Neural cell (in vitro differentiated cells): ENCODE data around the gene RAP1GAP2. TPM values are rescaled to one million over a fixed set of nuclear protein-coding genes. Genes with fewer than 3 reads are reported as not detected.

Source experiments
- H2AFZ ChIP-seq: fragments of 200-600, 300-800 bp; sonication (generic), shearing (Covaris generic); 2 replicates; pipeline ENCODE4 v1.6.0; 2014; ENCODE audit warnings: low read depth, mild to moderate bottlenecking, antibody characterized with exemption, low read length, moderate library complexity
- H3F3A ChIP-seq: fragments of 200-600 bp; shearing (Covaris generic); 2 replicates; pipeline ENCODE4 v1.6.1; 2016; ENCODE audit warnings: mild to moderate bottlenecking, moderate library complexity, mixed read lengths, antibody characterized with exemption, low read length; ENCODE audit not compliant: insufficient read depth, poor library complexity, severe bottlenecking
- H3K27ac ChIP-seq: fragments of 200-600, 300-800 bp; sonication (generic), shearing (Covaris generic); 2 replicates; pipeline ENCODE4 v1.5.1; 2014; ENCODE audit warnings: mild to moderate bottlenecking, low read length, moderate library complexity
- H3K27me3 ChIP-seq: fragments of 300-800, 200-600 bp; sonication (generic), shearing (Covaris generic); 2 replicates; pipeline ENCODE4 v1.6.0; 2014; ENCODE audit warnings: mild to moderate bottlenecking, low read depth, low read length, moderate library complexity; ENCODE audit not compliant: insufficient read depth
- H3K36me3 ChIP-seq: fragments of 300-800, 200-600 bp; sonication (generic), shearing (Covaris generic); 2 replicates; pipeline ENCODE4 v1.5.1; 2014; ENCODE audit warnings: mild to moderate bottlenecking, antibody characterized with exemption, low read length, moderate library complexity; ENCODE audit not compliant: insufficient read depth
- H3K4me2 ChIP-seq: fragments of 300-800, 200-600 bp; sonication (generic), shearing (Covaris generic); 2 replicates; pipeline ENCODE4 v1.6.0; 2014; ENCODE audit warnings: mild to moderate bottlenecking, low read length
- H3K4me3 ChIP-seq: fragments of 300-800, 200-600 bp; sonication (generic), shearing (Covaris generic); 2 replicates; pipeline ENCODE4 v1.5.1; 2014; ENCODE audit warnings: mild to moderate bottlenecking, low read length, moderate library complexity
- H3K79me2 ChIP-seq: fragments of 200-600 bp; shearing (Covaris generic); replicated peaks from 2 replicates; pipeline ENCODE4 v1.6.0; 2014; ENCODE audit warnings: mild to moderate bottlenecking, low read length, moderate library complexity; ENCODE audit not compliant: insufficient read depth
- H3K9ac ChIP-seq: fragments of 300-800, 200-600 bp; sonication (generic), shearing (Covaris generic); 2 replicates; pipeline ENCODE4 v1.6.1; 2016; ENCODE audit warnings: mild to moderate bottlenecking, low read length, mixed read lengths
- H3K9me2 ChIP-seq: fragments of 200-600 bp; shearing (Covaris generic); 2 replicates; pipeline ENCODE4 v1.6.1; 2016; ENCODE audit warnings: mild to moderate bottlenecking, low read length, mixed read lengths; ENCODE audit not compliant: insufficient read depth
- H3K9me3 ChIP-seq: fragments of 200-600, 300-800 bp; sonication (generic), shearing (Covaris generic); 2 replicates; pipeline ENCODE4 v1.6.1; 2016; ENCODE audit warnings: mild to moderate bottlenecking, mixed run types, low read length, moderate library complexity, mixed read lengths
- H4K20me1 ChIP-seq: fragments of 200-600 bp; shearing (Covaris generic); 2 replicates; pipeline ENCODE4 v1.6.1; 2016; ENCODE audit warnings: mild to moderate bottlenecking, mixed run types; ENCODE audit not compliant: insufficient read depth
- CTCF ChIP-seq: fragments of 450-650 bp; IDR thresholded peaks from 2 replicates; pipeline ENCODE4 v1.5.1; 2014; ENCODE audit warnings: antibody characterized with exemption, mild to moderate bottlenecking, moderate library complexity; ENCODE audit not compliant: poor library complexity, severe bottlenecking
- EP300 ChIP-seq: fragments of 450-650 bp; conservative IDR thresholded peaks from 2 replicates; pipeline ENCODE4 v1.6.1; 2014; ENCODE audit warnings: antibody characterized with exemption, mild to moderate bottlenecking, moderate library complexity; ENCODE audit not compliant: poor library complexity, severe bottlenecking
- EZH2 ChIP-seq: fragments of 200-600, 300-800 bp; shearing (Covaris generic), sonication (generic); IDR thresholded peaks from 2 replicates; pipeline ENCODE4 v1.6.1; 2014; ENCODE audit warnings: antibody characterized with exemption, low read length, borderline replicate concordance, mild to moderate bottlenecking; ENCODE audit not compliant: insufficient read depth, poor library complexity, severe bottlenecking
- MXI1 ChIP-seq: fragments of 450-650 bp; conservative IDR thresholded peaks from 2 replicates; pipeline ENCODE4 v1.6.1; 2014; ENCODE audit warnings: antibody characterized with exemption, mild to moderate bottlenecking; ENCODE audit not compliant: poor library complexity, severe bottlenecking
- POLR2AphosphoS5 ChIP-seq: IDR thresholded peaks from 2 replicates; pipeline ENCODE4 v1.6.1; 2012
- RAD21 ChIP-seq: fragments of 450-650 bp; conservative IDR thresholded peaks from 2 replicates; pipeline ENCODE4 v1.6.1; 2014; ENCODE audit warnings: antibody characterized with exemption, mild to moderate bottlenecking, moderate library complexity
- REST ChIP-seq: IDR thresholded peaks from 2 replicates; pipeline ENCODE4 v1.6.1; 2012; ENCODE audit warnings: borderline replicate concordance
- SMC3 ChIP-seq: fragments of 450-650 bp; conservative IDR thresholded peaks from 2 replicates; pipeline ENCODE4 v1.6.1; 2014; ENCODE audit warnings: antibody characterized with exemption, mild to moderate bottlenecking, moderate library complexity; ENCODE audit not compliant: poor library complexity
- TAF1 ChIP-seq: IDR thresholded peaks from 2 replicates; pipeline ENCODE4 v1.6.1; 2012; ENCODE audit warnings: low read depth
- polyA plus RNA-seq: library from polyadenylated mRNA; depleted of rRNA; stranded (reverse); fragments of >200 nt; gene quantifications from 2 replicates; pipeline ENCODE4 v1.2.3, GENCODE V29; 2014

RAP1GAP2 gene
- polyA plus RNA-seq, 1 donor from 2014 or later: 14.8 TPM

DNA sequence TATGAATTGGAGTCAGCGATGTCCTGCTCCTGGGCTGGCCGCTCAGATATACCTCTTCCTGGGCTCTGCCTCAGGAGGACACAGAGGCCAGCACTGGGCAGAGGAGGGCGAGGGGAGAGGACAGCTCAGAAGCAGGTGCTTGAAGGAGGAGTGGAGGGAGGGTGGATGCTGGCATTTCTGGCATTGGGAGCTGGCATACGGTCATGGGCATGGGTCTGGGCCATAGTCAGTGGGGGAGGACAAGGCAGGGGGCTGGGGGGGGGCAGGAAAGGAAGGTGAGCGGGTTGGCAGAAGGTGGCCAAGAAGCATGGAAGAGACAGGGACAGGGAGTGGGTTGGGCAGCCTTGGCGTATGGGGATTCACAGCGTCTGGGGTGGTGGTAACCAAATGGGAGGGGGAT, 16.7 kb upstream of the RAP1GAP2 start:
- H4K20me1 ChIP-seq: no peaks in the 10 kb centered on the region
- H3K36me3 ChIP-seq: no peaks in the 10 kb centered on the region
- no peak overlapping the region for H3K27ac ChIP-seq
- H3F3A ChIP-seq: no peaks in the 10 kb centered on the region
- H3K4me3 ChIP-seq: no peak overlapping the region
- H3K4me2 ChIP-seq: no peak overlapping the region
- H3K9ac ChIP-seq: no peak overlapping the region
- H3K9me2 ChIP-seq: no peaks in the 10 kb centered on the region
- no peaks in the 10 kb centered on the region for H3K79me2 ChIP-seq
- H3K9me3 ChIP-seq: no peaks in the 10 kb centered on the region
- no peak overlapping the region for H2AFZ ChIP-seq
- no peak for TF ChIP-seq CTCF
- no peak for TF ChIP-seq MXI1
- TF ChIP-seq EZH2: no peak
- no peak for TF ChIP-seq SMC3
- no peak for TF ChIP-seq POLR2AphosphoS5
- no peak for TF ChIP-seq EP300
- no peak for TF ChIP-seq RAD21
- TF ChIP-seq REST: no peak
- no peak for TF ChIP-seq TAF1
- no peaks in the 10 kb centered on the region for H3K27me3 ChIP-seq

DNA sequence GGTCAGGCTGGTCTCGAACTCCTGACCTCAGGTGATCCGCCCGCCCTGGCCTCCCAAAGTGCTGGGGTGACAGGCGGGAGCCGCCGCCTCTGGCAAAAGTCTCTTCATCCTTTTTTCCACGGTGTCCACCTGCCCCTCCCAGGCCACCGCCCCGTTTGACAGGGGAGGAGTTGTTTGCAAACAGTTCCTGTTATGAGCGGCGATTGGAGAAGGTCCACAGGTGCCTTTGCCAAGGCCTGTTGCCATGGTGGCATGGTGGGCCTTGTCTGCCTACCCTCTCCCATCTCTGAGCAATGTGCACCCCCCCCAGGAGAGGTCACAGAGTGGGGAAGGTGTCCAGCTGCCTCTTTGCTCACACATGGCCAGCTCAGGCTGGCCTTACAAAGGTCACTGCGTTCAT, 16.0 kb upstream of the RAP1GAP2 start:
- Histone ChIP-seq H3K27ac (no peak overlapping the region), H3K9me2 (no peaks in the 10 kb centered on the region), H3K4me2 (no peak overlapping the region), H3K9me3 (no peaks in the 10 kb centered on the region), H3F3A (no peaks in the 10 kb centered on the region), H3K36me3 (no peaks in the 10 kb centered on the region), H2AFZ (no peak overlapping the region), H3K79me2 (no peaks in the 10 kb centered on the region), H4K20me1 (no peaks in the 10 kb centered on the region), H3K27me3 (no peaks in the 10 kb centered on the region), H3K9ac (no peak overlapping the region), H3K4me3 (no peak overlapping the region)
- TF ChIP-seq EZH2: no peak
- TF ChIP-seq EP300: no peak
- TF ChIP-seq RAD21: no peak
- TF ChIP-seq SMC3: no peak
- no peak for TF ChIP-seq MXI1
- TF ChIP-seq CTCF: no peak
- no peak for TF ChIP-seq REST
- no peak for TF ChIP-seq POLR2AphosphoS5
